GM18909 (cell line): ENCODE results near the gene KANSL1.

Experiments used
- ATAC-seq: cut with Tn5 transposase; IDR thresholded peaks from one replicate; pipeline ENCODE4 v1.9.1; 2021; ENCODE audit warnings: mild to moderate bottlenecking; ENCODE audit not compliant: unreplicated experiment, poor library complexity

KANSL1 gene

DNA sequence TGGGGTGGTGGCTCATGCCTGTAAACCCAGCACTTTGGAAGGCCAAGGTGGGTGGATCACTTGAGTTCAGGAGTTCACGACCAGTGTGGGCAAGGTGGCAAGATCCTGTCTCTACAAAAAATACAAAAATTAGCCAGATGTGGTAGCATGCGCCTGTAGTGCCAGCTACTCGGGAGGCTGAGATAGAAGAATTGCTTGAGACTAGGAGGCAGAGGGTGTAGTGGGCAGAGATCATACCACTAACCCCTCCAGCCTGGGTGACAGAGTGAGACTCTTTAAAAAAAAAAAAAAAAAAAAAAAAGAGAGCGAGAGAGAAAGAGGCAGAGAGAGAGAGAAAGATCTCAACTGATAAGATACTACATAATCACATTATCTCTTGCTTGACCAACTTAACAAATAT lies 45.9 kb downstream of the KANSL1 start:
- ATAC-seq: no peak

DNA sequence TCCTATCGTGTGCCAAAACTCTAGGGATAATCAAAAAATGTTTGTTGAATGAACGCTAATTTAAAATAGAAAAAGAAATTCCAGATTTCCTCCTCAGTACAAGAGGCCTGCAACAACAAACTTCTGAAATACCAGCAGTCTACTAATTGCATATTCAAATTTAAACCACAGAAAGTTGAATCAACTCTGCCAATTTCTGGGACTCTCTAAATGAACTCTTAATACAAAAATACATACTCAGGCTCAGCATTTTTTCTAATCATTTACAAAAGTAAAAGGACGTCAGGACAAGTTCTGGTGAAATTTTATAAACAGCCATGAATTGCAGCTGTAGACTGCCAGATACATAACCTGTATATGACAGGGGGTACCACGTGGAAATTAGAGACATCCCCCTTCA lies 49.0 kb downstream of the KANSL1 start:
- no peak for ATAC-seq

DNA sequence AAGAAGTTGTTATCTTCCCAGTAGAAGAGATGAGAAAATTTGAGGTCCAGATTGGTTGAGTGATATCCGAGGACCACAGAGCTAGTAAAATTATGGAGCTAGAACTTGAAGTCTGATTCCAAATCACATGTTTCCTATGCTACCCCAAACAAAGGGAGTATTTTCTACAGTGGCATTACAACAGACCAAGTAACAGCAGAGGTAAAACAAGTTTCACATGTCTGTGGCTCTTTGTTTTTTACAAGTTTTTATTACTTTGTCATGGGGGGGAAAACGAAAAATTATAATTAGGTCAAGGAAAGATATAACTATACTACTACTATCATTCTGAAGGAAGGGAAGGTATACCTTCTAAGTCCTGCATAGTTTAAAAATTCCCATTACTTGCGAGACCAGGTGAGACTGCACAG lies 49.4 kb downstream of the KANSL1 start:
- ATAC-seq: no peak

DNA sequence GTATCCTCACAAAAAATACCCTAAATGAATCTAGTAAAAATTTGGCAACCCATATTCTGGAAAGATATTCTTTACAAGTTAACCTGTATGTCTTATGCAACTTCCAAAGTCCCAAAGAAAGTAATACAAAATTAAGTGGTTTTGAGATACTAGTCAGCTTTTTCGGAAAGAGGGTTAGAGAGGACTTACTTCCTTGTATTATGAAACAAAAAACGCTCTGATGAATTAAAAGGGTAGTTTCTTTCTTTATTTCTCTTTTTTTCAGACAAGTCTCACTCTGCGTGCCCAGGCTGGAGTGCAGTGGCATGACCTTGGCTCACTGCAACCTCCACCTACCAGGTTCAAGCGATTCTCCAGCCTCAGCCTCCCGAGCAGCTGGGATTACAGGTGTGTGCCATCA lies 51.6 kb downstream of the KANSL1 start:
- no peak for ATAC-seq

DNA sequence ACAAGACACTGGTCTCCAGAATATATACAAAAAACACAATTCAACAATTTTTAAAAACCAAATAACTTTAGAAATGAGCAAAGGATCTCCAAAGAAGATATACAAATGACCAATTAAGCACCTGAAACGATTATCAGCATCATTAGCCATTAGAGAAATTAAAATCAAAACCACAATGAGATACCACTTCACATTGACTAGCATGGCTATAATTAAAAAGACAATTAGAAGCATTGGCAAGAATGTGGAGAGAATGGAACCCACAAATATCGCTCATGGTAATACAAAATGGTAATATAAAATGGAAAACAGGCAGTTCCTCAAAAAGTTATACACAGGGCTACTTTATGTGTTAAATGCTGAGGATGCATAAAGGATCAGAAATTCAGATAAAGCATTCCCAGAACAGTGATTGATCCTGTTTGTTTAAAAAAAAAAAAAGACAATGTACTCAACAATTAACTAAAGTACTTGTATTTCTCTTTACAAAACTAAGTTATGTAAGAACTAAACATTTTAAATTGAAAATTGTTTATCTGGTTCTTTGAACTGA lies 52.5 kb downstream of the KANSL1 start:
- ATAC-seq: no peak

DNA sequence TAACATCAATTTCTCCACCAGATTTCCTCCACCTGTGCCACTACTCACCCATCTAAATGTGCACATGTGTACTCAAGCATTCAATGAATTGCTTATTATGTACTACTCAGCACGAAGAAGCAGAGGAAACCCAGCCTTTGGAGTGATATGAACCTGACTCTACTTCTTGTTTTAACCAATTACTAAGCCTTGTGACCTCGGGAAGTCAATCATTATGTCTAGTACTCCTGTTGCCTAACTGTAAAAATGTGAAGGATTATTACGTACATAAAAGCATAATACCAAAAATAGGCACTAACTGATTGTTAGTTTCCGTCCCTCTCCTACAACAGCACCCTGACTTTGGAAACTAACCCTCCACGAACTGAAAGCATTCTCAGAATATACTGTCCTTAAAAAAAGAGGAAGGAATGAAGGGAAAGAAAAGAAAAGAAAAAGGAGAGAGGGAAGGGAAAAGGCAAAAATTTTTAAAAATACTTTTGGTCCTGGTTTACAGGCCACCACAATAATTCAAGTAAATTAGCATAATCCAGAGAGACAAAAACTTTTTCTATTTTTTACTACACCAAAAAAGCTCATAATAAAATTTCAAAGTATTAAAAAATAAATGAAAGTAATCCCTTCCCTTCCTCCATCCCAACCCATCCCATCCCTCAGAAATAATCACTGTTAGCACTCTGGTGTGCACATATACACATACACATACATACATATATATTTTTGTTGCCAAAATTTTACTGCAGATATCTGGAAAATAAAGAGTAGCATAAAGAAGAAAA lies 53.6 kb downstream of the KANSL1 start:
- no peak for ATAC-seq

DNA sequence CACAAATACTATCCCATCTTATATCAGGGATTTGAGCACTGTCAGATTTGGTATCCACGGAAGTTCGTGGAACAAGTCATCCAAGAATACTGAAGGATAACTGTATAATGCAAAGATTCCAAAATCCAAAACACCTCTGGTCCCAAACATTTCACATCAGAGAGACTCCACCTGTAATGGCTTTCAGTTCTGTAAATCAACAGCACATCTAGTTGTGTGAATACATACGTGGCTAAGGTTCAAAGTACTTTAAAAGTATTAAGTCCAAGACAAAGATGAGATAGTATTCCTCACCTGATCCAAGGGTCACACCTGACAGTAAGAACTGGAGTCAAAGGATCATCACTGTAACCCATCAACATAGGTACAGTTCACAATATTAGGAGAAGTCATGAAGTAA lies 54.8 kb downstream of the KANSL1 start:
- ATAC-seq: no peak

DNA sequence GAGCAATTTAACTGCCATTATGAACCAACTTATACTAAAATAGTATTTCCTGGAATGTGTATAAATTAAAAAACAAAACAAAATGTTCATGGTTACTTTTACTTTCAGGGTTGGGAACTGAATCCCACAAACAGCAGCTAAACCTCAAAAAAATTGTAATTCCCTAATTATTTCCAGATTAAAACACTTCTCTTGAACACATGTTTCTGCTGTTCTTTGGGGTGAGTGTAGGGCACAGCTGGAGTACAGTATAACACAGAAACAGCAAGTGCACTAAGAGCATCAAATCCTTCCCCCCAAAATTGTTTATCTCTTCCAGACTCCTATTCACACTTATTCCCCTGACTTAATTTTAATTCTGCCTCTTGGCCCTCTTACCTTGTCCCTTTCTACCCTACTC lies 56.4 kb downstream of the KANSL1 start:
- ATAC-seq: no peak

DNA sequence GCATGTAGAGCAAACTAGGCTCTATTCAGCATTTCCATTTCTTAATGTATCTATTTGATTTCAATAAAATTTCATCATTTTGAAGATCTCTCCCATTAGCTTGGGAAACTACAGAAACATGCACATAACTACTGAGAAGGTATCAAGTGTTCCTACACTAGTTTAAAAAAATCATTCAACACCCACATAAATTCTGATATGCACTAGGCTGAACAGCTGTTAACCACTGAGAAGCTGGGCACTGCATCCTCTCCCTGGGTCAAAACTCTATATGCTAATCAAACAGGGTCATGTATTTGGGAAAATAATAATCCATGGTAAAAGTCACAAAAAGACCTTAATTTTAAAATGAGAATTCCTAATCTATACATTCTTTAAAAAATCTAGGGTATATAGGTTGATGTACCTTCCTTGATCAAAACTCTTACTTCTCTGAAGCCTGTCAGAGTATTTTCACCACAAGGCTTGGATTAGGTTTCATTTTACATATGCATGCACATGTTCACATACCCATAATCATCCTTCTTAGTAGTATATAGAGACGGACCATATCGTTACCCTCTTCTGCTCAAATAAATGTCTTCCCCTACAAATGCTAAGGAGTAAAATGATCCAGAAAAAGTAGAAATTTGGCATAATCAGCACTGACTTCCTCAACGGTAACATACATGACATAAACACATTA lies 57.2 kb downstream of the KANSL1 start:
- no peak for ATAC-seq

DNA sequence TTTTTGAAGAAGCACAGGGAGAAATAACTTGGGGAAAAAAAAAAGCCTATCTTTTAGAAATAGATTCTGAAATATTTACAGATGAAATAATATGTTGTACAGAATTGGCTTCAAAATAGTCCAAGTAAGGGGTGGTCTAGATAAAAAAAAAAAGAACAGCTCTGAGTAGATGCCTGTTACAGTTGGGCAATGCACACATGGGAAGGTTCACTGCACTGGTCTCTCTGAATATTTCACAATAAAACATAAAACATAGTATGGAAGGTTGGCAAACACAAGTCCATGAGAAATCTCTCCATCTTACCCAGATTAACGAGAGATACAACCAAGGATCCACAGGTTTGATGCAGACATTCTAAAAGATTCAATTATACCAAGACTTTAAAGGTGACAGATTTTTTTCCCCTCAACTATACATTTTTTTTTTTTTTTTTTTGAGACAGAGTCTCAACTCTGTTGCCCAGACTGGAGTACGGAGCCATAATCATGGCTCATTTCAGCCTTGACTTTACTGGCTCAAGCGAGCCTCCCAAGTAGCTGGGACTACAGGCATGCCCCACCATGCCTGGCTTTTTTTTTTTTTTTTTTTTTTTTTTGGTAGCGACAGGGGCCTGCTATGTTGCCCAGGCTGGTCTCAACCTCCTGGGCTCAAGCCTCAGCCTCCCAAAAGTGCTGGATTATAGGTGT lies 58.0 kb downstream of the KANSL1 start:
- no peak for ATAC-seq

DNA sequence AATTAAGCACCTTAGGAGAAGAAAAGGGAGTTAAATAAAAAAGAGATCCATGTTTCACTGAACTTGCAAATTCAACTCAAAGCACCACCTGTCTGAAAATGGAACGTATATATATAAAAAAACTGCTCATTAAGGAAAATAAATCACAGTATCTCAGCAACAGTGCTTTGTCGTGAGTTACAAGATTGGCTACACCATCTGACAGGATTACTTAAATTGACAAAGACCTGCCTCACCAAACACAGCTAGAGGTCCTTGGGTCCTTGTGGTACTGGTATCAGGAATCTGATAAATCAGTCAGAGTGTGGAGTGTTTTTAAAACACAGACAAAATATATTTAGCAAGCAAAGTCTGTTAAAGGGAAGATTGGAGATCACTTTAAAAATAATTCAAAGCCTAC lies 63.9 kb downstream of the KANSL1 start:
- ATAC-seq: no peak

DNA sequence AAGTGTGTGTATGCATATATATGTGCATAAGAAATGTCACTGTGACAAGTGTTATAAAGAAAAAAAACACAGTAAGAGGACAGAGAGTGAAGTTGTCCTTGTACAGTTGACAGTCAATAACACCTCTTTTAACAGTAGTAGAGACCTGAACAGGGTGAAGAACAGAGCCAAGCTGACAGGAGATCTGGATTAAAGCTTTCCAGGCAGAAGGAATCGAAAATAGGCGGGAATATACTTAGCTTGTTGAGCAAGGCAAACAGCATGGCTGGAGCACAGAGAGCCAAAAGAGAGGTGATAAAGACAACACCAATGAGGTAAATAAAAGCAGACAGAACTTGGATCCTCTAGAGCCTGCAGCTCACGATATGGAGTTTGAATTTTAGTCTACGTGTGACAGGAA lies 64.8 kb downstream of the KANSL1 start:
- ATAC-seq: no peak

DNA sequence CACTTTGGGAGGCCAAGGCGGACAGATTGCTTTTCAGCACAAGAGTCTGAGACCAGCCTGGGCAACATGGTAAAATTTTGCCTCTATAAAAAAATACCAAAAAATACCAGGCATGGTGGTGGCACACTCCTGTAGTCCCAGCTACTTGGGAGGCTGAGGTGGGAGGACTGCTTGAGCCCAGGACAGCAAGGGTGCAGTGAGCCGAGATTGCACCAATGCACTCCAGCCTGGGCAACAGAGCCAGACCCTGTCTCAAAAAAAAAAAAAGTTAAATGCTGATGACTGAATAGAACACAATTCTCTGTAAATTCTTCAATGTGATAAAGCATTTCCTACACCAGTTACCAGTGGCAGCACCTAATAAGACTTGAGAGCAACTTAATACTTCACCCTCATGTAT lies 65.7 kb downstream of the KANSL1 start:
- no peak for ATAC-seq

DNA sequence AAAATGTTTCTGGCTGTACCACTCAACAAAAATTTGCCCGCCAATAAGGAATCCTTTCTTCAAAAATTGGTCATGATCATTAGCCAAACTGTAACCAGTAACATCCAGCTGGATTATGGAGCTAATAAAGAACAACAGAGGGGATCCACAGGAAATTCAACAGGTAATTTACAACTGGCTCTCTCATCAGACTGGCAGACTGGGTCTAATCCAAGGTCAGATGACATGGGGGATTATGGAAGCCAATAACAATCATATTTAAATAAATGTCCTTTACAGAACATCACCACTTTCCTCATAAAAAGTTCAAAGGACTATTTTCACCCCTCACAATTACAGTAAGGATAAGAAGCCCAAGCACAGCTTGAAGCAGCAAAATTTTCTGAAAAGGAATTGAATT lies 66.4 kb downstream of the KANSL1 start:
- no peak for ATAC-seq

DNA sequence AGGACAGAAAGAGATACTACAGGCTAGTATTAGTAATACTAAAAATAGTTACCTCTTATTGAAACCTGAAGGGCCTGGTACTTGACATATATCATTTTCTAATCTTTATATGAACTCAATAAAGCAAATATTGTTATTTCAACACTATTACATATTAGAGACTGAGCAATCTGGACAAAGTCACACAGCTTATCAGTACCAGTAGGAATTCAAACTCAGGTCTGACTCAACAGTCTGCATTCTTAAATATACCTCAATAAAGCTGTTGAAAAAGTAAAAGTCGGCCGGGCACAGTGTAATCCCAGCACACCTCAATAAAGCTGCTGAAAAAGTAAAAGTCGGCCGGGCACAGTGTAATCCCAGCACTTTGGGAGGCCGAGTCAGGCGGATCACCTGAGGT lies 67.4 kb downstream of the KANSL1 start:
- no peak for ATAC-seq

DNA sequence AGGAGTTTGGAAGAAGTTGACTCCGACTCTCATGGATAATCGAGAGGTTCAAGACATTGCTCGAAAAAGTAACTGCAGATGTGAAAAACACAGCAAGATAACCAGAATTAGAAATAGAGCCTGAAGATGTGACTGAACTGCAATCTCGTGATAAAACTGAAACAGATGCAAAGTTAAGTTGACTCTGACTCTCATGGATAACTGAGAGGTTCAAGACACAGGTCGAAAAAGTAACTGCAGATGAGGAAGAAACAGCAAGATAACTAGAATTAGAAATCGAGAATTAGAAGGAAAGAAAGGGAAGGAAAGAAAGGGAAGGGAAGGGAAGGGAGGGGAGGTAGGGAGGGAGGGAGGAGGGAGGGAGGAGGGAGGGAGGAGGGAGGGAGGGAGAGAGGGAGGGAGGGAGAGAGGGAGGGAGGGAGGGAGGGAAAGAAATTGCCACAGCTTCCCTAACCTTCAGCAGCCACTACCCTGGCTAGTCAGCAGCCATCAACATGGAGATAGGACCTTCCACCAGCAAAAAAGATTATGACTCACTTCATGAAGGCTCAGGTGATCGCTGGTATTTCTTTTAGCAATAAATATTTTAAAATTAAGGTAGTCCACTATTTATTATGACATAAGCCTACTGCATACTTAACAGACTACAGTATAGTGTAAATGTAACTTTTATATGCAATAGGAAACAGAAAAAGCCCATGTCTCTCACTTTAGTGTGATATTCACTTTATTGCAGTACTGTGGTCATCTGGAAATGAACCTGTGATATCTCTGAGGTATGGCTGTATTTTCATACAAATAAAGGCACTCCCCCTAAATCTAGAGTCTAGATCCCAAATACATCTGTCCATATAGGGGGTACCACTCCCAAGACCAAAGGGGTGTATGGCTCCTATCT lies 68.3 kb downstream of the KANSL1 start:
- no peak for ATAC-seq

DNA sequence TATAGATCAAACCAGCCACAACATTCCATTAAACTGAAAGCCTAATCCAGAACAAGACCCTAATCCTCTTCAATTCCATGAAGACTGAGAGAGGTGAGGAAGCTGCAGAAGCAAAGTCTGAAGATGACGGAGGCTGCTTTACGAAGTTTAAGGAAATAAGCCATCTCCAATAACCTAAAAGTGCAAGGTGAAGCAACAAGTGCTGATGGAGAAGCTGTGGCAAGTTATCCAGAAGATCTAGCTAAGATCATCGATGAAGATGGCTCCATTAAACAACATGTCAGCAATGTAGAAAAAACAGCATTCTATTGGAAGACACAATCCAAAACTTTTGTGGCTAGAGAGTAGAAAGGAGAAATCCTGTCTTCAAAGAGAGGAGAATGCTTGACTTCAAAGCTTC lies 69.6 kb downstream of the KANSL1 start:
- no peak for ATAC-seq

DNA sequence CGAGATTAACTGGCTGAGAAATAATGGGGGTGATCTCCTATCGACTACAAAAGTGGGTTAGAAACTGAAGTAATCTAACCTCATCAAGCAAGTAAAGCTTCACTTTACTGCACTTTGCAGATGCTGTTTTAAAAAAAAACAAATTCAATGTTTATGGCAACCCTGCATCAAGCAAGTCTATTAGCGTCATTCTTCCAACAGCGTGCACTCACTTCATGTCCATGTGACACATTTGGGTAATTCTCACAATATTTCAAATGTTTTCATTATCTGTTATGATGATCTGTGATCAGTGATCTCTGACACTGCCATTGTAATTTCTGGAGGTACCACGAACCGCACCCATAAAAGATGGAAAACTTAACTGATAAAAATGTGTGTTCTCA lies 70.8 kb downstream of the KANSL1 start:
- no peak for ATAC-seq

DNA sequence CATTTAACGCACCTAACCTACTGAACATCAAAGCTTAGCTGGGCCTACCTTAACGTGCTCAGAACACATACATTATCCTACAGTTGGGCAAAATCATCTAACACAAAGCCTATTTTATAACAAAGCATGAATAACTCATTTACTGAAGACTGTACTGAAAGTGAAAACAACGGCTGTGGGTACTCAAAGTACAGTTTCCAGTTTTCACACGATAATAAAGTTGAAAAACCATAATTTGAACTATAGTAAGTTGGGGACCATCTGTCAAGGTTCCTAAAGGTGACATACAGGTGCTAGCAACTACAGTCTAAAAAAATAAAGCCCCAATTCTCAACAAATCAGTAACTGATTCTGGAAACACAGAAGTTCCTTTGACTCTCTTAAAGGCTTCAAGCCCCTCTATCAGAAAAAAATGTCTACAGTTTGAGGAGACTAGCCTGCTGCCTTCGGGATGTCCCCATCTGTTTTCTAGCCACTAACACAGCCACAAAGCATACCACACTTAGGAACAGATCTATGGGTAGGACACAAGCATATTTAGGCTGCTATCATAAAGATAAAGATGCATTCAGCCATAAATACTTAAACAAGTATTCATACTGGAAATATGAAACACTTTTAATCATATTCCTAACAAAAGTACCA lies 71.3 kb downstream of the KANSL1 start:
- ATAC-seq: no peak
